PFSK-1 (cell line): Measurements from ENCODE around the gene FBLN2.

Source experiments
- FOXP2 ChIP-seq: optimal IDR thresholded peaks from 2 replicates; pipeline ENCODE3; 2011; ENCODE audit warnings: borderline replicate concordance, control low read depth, inconsistent platforms; ENCODE audit not compliant: insufficient read depth; ENCODE audit errors: extremely low read length, extremely low read depth
- POLR2AphosphoS5 ChIP-seq: IDR thresholded peaks from 2 replicates; pipeline ENCODE4 v1.6.1; 2012; ENCODE audit warnings: low read depth, mild to moderate bottlenecking, control low read depth, low read length, moderate library complexity
- SIN3A ChIP-seq: IDR thresholded peaks from 2 replicates; pipeline ENCODE4 v1.6.1; 2012; ENCODE audit warnings: mild to moderate bottlenecking, low read length, moderate library complexity, borderline replicate concordance; ENCODE audit not compliant: insufficient read depth
- TAF1 ChIP-seq: IDR thresholded peaks from 2 replicates; pipeline ENCODE4 v1.6.1; 2012; ENCODE audit warnings: low read length, control low read depth, borderline replicate concordance; ENCODE audit not compliant: insufficient read depth
- TF ChIP-seq, protein P1 (sequence below), 2 experiments: IDR thresholded peaks; 2 replicates each; pipeline versions ENCODE4 v1.6.1 to v1.8.0; 2011 to 2012; ENCODE audit warnings: low read depth in 2 of 2, low read length in 2 of 2, control low read depth in 1 of 2, inconsistent platforms in 1 of 2, mild to moderate bottlenecking in 1 of 2, moderate library complexity in 1 of 2; ENCODE audit not compliant: insufficient read depth in 1 of 2

DNA sequence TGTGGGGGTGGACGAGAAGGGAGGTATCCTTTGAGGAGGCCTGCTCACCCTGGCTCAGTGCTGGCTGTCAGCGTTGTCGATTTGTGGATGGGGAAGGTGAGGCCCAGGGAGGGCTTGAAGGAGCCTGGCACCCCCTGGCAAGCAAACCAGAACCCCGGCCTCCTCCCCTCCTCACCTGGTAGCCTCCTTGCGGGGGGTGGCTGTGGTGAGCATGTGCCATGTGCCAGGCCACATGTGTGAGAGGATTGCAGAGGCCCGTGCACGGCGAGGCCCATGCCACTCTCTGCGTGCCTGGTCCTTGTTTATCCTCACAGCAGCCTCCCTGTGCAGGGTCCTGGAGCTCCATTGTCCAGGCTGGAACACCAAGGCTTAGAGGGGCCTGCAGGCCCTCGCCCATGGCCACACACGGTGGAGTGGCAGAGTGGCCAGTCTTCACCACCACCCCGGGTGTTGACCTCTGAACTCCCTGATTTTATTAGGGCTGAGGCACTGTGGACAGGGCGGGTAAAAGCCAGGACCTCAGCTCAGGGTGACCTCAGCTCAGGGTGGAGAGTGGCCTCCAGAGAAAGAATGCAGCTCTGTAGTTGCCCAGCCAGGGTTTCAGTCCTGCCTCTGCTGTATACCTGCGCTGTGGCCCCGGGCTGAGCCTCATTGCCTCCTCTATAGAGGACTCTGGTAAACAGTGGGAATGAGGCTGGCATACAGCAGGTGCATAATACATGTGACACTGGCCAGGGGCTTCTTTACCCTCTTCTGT lies 39.7 kb upstream of the FBLN2 start:
- no peak for TF ChIP-seq POLR2AphosphoS5
- no peak for TF ChIP-seq TAF1
- TF ChIP-seq SIN3A, result no peak
- TF ChIP-seq, protein P1, sequence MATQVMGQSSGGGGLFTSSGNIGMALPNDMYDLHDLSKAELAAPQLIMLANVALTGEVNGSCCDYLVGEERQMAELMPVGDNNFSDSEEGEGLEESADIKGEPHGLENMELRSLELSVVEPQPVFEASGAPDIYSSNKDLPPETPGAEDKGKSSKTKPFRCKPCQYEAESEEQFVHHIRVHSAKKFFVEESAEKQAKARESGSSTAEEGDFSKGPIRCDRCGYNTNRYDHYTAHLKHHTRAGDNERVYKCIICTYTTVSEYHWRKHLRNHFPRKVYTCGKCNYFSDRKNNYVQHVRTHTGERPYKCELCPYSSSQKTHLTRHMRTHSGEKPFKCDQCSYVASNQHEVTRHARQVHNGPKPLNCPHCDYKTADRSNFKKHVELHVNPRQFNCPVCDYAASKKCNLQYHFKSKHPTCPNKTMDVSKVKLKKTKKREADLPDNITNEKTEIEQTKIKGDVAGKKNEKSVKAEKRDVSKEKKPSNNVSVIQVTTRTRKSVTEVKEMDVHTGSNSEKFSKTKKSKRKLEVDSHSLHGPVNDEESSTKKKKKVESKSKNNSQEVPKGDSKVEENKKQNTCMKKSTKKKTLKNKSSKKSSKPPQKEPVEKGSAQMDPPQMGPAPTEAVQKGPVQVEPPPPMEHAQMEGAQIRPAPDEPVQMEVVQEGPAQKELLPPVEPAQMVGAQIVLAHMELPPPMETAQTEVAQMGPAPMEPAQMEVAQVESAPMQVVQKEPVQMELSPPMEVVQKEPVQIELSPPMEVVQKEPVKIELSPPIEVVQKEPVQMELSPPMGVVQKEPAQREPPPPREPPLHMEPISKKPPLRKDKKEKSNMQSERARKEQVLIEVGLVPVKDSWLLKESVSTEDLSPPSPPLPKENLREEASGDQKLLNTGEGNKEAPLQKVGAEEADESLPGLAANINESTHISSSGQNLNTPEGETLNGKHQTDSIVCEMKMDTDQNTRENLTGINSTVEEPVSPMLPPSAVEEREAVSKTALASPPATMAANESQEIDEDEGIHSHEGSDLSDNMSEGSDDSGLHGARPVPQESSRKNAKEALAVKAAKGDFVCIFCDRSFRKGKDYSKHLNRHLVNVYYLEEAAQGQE (IDR thresholded peaks at IDR 0.05; ENCODE audit: insufficient read depth in 1 of 2, low read depth in 2 of 2, low read length in 2 of 2), result no peak
- no peak for TF ChIP-seq FOXP2
